Activated T-cell treated with anti-CD3 and anti-CD28 coated beads for 4 hours (primary cell): Measurements from ENCODE around the gene PIAS2.

Source experiments
- DNase-seq: peaks from one replicate; pipeline ENCODE4 v3.0.0-alpha.2; 2020

PIAS2 gene

DNA sequence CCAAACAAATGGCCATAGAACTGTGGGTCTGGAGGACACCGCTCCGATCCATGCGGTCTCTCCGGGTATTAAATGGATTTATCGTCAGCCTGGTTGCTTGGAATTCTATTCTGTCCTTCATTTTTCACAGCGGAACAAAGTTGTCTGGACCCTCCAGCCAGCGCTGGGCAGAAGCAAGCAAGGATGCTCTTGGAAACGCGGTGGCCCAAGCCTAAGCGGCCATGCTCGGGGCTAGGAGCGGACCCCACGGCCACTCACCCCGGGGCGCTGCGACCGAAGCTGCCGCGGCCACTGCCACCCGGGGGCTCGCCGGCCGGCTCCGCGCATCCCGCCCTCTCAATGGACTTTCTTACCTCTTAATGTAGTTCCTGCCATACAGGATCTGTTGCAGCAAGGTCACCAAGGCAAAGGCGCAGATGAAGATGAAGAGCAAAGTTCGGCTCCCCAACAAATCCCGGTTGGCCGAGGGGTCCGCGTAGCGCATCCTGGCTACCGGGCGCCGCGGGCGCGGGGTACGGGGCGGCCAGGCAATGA lies 161.2 kb downstream of the PIAS2 start:
- DNase-seq: no peak

DNA sequence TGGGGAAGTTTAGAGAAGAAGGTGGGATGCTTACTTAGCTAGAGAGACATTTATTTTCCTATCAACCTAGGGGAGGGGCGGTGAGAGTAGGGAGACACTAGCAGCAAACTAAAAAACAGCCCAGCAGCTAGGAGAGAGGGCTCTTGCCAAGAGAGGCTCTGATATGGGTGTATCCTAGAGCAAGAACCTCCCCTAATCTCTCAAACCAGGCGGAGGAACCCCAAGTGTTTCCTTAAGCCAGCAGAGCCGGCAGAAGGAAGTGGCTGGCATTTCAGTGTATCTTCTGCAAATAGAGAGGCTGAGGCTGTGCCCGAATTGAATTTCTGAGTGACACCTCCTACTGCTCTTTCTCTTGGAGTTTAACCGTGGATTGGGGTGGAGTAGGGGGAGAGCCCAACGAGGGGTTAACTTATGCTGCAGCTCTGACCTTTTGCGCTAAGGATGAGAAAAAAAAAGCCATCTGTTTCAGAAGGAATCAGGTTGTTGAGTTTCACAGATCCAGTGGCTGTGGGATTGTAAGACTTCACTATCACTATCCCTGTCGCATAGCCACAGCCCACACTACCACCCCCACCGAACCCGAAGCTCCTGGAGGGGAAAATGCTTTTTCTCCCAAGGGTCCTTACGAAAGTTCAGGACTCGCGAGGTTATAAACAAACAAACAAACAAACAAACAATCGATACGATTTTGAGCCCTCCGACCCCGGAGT lies 161.8 kb downstream of the PIAS2 start:
- DNase-seq: no peak

DNA sequence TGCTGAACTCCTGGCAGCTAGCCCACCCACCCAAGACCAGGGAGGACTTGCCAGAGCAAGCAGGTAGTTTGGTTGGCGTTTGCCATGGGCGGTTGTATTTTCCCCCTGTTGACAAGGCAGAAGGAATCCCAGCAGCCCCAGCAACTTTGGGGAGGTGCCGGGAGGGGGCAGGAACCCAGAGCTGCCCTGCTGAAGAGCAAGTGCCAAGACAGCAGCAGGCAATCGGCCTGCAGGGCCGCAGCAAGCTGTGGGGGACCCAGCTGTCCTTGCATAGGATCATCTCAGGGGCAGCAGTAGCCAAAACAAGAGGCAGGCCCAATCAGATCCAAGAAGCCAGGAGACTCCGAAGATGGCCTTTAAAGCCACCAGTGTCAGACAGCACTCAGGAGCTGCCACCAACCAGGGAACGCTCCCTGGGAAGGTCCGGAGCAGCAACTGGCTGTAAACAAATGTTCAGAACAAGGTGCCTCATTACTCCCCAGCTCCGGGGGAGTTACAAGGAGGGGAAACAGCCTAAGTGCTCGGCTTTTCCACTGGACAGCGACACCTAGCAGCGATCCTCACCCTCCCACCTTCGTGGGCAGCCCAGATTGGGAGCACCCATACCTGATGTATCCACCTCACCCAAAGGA lies 162.5 kb downstream of the PIAS2 start:
- DNase-seq: no peak

DNA sequence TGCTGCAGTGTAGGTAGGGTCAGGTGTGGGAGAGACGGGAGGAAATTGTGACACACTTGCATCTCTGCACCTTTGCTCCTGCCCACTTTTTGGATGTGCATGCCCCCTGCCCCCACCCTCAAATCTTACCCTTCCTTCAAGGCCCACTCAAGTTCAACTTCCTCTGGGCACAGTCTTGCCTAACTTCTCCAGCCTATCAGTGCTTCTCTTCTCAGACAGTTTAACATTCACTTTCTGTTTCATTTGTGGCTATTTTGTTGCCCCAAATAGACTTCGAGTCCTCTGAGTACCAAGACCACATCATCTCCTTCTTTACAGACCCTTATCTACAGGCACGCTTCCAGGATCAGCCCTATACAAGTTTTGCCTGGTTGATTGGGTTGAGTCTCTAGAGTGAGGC lies 163.1 kb downstream of the PIAS2 start:
- DNase-seq: no peak
